ENCODE data around the gene NTM.

DNA sequence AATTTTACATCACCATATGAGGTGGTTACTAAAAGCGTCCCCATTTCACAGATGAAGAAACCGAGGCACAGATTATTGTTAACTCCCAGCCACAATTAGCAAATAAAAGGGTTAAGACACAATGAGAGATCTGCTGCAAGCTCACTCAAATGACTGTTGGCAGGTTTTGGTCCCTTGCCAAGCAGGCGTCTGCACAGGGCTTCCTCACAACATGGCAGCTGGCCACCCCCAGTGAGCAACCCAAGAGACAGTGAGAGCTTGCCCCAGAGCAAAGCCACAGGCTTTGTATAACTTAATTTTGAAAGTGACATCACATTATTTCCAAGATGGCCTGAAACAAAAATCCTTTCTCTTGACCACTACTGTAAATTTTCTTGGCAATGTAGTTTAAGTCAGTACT lies 217.6 kb downstream of the NTM start:
- TF ChIP-seq, protein P1, sequence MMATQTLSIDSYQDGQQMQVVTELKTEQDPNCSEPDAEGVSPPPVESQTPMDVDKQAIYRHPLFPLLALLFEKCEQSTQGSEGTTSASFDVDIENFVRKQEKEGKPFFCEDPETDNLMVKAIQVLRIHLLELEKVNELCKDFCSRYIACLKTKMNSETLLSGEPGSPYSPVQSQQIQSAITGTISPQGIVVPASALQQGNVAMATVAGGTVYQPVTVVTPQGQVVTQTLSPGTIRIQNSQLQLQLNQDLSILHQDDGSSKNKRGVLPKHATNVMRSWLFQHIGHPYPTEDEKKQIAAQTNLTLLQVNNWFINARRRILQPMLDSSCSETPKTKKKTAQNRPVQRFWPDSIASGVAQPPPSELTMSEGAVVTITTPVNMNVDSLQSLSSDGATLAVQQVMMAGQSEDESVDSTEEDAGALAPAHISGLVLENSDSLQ (IDR thresholded peaks at IDR 0.05) = no peak
- TF ChIP-seq LEF1 (IDR thresholded peaks at IDR 0.05; ENCODE audit: borderline replicate concordance) = no peak
- no peak for TF ChIP-seq FOXM1 (IDR thresholded peaks at IDR 0.05; ENCODE audit: borderline replicate concordance)
- no peak for TF ChIP-seq FOXK2 (IDR thresholded peaks at IDR 0.05)
- no peak for TF ChIP-seq FOXA1 (IDR thresholded peaks at IDR 0.05)
- no peak for TF ChIP-seq BHLHE40 (IDR thresholded peaks at IDR 0.05; ENCODE audit: borderline replicate concordance)
